Ovary (tissue), 3 donors: ENCODE measurements around the gene COL17A1.

Experiments
- CTCF ChIP-seq, 3 donors: fragments of 450-650 bp in 2 of 3; fragments of 200-600 bp in 1 of 3; IDR thresholded peaks; one replicate each; pipeline versions ENCODE4 v1.5.1 to v1.8.0; 2016 to 2022; ENCODE audit warnings: antibody characterized with exemption in 3 of 3, mild to moderate bottlenecking in 1 of 3
- EP300 ChIP-seq: sonication (generic); formaldehyde crosslinking; IDR thresholded peaks from one replicate; pipeline ENCODE4 v1.6.1; 2017; ENCODE audit warnings: antibody characterized with exemption
- donor health status: DM: no; HTN: no; CAD: no.

GRCh38 chr10:104069613-104070012, 16.1 kb downstream of the COL17A1 start:
- TF ChIP-seq EP300 (no peak), CTCF (IDR thresholded peaks at IDR 0.05) (no peak)
